HG03060 (cell line): ENCODE measurements around the gene CYP11A1.

Experiments
- ATAC-seq: cut with Tn5 transposase; IDR thresholded peaks from one replicate; pipeline ENCODE4 v1.9.1; 2021; ENCODE audit warnings: low read depth, moderate number of reproducible peaks; ENCODE audit not compliant: unreplicated experiment

CYP11A1 gene

DNA sequence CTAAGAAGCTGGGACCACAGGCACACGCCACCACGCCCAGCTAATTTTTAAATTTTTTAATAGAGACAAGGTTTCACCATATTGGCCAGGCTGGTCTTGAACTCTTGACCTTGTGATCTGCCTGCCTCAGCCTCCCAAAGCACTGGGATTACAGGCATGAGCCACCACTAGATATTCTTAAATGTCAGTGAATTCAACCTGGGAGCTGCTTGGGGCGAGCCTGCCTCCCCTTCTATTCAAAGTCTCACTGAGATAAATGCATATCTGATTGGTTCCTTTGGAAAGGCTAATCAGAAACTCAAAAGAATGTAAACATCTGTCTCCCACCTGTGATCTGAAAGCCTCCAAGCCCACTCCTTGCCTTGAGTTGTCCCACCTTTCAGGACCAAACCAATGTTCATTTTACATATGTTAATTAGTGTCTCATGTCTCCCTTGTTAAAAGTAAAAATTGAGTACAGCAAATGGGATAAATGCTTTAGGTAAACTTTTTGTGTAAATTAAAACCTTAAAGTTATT is 15.0 kb downstream of the CYP11A1 start:
- no peak for ATAC-seq

DNA sequence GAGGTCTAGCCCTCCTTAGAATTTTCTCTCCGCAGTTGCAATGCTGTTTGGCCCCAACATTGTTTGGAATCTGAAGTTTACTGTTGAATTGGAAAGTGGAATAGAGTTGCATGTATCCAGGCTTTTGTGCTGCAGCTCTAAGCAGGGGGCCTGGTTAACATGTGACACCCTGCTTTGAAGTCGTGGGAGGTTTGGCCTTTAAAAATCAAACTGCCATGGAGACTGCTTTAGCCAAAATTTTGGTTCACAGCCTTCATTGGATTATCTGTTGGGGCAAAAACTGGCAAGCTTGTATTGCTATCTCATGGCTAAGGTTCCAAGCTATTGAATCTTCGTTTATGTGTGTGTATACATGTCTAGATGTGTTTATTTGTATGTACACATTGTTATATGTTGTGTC is 15.8 kb downstream of the CYP11A1 start:
- ATAC-seq = no peak

GRCh38 chr15:74350295-74351275 is 16.9 kb downstream of the CYP11A1 start:
- no peak for ATAC-seq

DNA sequence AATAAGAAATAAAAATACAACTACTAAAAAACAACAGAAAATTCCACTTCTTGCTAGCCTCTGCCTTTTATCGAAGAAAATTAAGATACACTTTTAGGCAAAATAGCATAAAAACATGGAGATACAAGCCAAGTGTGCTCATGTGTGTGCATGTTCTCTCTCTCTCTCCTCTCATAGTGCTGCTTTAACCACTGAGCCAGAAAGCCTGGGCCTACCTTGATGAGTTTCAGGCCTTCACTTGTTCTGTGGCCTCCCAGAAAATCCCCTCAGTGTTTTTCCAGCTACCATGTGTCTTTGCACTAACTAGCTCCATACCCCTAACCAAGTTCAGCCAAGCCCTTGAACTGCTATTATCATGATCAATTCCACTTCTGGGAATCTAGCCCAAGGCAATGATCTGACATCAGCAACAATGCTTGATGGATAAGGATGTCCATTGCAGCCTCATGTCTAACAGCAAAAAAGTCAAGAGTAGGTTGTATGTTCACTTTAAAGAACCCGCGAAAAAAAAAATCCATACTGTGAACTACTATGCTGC is 18.1 kb downstream of the CYP11A1 start:
- no peak for ATAC-seq

DNA sequence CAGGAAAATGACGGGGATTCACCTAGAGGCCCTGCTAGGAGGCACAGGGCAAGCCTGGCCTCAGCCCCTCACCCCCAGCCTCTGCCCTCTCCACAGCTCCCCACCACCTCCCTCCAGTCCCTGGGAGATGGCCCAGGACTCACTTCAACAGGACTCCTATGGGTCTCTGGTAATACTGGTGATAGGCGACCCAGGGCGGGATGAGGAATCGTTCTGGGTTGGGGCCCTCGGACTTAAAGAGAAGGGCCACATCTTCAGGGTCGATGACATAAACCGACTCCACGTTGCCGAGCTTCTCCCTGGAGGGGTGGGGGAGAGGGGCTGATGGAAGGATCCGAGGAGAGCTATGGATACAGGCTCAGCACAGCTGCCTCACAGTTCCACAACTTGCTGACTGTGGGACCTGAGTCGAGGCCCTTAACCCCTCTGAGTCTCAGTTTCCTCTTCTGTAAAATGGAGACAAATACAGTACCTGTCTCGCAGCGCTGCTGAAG is 19.6 kb downstream of the CYP11A1 start:
- ATAC-seq = no peak

GRCh38 chr15:74345051-74345450 is 22.4 kb downstream of the CYP11A1 start:
- ATAC-seq = no peak

DNA sequence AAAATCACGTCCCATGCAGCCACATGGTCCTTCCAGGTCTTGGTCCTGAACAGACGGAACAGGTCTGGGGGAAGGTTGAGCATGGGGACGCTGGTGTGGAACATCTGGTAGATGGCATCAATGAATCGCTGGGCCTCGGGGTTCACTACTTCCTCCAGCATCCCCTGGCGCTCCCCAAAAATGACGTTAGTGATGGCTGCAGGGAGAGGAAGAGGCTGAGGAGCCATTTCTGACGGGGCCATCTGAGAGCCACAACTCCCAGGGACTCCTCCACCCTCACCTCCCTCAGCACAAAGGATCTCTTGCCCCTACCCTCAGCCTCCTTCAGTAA is 23.7 kb downstream of the CYP11A1 start:
- no peak for ATAC-seq

GRCh38 chr15:74343127-74343796 is 24.2 kb downstream of the CYP11A1 start:
- ATAC-seq = no peak

DNA sequence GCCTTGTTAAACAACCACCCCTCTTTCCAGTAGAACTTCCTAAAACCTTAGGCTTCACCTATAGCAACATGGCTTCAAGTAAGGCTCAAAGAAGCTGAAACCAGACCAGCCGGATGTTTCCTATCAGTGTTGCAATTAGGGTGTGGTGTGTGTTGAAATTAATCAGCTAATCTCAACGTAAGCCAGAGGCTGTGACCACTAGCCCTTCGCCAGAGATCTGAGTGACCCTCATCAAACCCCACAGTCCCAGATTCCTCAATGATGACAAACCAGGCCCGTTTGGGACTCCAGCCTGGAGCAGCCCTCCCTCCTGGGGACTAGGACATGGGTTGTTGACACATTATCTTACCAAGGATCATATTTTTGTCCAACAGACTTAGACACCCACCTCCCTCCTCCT is 27.3 kb downstream of the CYP11A1 start:
- ATAC-seq = no peak

DNA sequence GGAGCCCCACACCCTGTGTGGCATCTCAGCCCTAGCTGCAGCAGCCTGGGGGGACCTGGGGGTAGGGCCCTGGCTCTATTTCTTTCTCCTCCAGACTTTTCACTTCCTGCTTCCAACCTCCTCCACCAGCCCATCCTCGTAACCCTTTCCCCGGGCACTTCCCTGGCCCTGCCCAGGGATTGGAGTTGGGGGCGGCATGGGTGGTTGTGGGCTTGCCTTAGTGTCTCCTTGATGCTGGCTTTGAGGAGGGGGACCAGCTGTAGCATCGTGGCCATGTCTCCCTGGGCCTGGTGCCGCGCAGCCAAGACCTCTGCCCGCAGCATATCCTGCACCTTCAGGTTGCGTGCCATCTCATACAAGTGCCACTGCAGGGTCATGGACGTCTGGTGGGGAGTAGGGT is 28.1 kb downstream of the CYP11A1 start:
- no peak for ATAC-seq

DNA sequence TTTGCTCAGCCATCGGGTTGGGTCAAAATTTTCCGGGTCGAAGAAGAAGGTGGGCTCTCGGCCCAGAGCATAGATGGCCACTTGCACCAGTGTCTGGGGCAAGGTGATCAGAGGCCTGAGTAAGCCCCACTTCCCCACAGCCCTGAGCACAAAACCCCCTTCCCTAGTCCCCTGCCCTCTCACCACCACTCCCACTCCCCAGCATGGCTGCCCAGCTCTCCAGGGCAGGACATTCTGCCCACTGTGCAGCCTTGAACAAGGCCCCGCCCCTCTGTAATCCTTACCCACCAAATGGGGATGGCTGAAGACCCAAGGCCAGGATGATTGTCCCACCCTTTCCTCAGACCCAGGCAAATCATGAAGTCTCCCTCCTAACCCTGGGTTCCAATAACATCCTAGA is 28.8 kb downstream of the CYP11A1 start:
- no peak for ATAC-seq

DNA sequence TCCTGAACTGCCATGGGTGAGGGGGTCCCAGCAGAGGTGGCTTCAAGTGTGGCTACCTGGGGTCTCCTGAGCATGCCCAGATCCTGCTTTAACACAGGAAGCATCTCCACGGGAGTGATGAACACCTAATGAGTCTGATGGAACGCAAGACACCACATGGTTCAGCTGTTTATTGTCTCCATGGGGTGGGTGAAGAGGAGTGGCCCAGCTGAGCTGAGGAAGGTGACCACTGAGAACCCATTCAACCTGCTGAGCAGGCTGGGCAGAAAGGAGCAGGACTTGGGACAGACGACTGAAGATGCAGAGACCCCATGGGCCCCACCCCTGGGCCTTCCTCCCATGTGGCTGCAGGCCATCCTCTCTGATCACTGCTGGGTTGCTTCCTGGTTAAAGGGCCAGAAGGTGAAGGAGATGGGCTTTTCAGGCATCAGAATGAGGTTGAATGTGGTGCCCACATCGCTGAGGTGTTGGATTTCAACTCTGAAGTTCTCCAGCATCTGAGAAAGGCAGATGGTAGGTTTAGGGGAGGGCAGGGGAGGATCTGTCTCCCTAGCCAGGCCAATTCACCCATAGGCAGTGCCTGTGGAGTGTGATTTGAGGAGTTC is 29.7 kb downstream of the CYP11A1 start:
- ATAC-seq = no peak

DNA sequence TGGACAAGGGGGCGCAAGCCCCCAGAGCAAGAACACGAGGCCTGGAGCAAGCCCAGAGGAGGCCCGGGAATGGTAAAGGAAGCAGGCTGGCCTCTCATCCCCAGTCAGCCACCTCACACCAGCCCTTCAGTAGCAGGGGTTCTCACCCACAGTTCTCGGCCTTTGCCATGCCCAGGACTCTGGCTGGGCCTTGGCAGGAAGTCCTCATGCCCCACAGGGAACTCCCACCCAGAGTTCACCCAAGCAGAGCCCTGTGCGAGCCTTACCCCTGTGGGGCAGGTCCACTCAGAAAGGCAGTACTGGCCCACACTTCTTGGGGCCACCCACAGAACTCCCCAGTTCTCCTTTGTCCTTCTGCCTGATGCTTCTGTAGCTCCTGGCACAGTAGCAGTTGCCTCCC is 30.3 kb downstream of the CYP11A1 start:
- no peak for ATAC-seq

GRCh38 chr15:74336061-74337005 is 31.1 kb downstream of the CYP11A1 start:
- ATAC-seq = no peak

DNA sequence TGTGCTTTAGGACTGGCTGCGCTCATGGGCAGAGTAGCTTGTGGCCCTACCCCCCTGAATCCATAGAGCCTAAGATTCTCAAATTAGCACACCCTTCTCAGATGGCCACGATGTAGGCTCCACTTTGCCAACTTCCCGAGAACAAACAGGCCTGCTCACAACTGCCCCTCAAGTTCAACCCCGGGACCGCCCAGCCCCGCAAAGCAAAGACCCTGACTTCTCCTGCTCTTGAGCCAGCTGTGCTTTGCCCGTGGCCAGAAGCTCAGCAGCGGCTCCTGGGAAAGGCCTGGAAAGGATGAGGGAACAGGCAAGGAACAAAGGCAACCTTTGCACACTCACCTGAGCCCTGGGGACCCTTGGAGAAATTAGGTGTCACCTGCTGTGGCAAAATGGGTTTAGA is 32.0 kb downstream of the CYP11A1 start:
- no peak for ATAC-seq

- ATAC-seq = no peak
Measured at GRCh38 chr15:74334127-74334526, 33.3 kb downstream of the CYP11A1 start.

- ATAC-seq = no peak
Measured at GRCh38 chr15:74333662-74334061, 33.8 kb downstream of the CYP11A1 start.

DNA sequence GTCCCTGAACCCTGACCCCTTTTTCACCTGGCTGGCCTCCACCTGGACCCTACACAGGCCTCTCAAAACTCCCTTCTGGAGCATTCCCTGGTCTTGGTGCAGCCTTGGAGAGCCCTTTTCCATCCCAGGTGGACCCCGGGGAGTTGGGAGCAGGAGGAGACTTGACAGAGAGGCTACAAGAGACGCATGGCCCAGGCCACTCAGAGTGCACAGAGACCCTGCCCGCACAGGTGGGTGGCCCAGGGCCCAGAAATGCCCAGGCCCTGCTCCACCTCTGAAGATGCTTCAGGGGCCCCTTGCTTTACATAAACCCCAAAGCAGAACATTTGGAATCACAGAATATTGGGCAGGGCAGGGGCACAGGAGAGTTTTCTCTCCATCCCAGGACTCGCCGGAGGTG is 34.4 kb downstream of the CYP11A1 start:
- ATAC-seq = no peak

- ATAC-seq = no peak
Measured at GRCh38 chr15:74332611-74333010, 34.8 kb downstream of the CYP11A1 start.

GRCh38 chr15:74332011-74332410 is 35.4 kb downstream of the CYP11A1 start:
- ATAC-seq = no peak
